ENCODE measurements around the gene SENP1.

DNA sequence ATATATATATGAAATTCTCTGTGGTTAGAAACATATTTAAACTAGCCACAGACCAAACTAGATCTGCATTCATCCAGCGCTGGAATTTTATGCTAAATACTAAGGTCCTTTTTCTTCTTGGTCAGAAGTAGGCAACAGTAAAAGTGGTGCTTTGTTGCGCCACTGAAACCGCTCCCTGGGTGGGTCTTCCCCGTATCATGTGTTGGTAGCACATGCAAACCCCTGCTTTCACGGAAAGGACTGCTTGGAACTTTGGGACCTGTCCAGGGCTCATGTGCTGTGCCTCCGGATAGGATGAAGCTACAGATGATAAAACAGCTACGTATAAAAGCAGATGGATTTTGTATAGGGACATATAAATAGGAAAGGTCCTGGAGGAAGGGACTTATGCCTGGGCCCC, 61.5 kb downstream of the SENP1 start:
- TF ChIP-seq, protein P1, sequence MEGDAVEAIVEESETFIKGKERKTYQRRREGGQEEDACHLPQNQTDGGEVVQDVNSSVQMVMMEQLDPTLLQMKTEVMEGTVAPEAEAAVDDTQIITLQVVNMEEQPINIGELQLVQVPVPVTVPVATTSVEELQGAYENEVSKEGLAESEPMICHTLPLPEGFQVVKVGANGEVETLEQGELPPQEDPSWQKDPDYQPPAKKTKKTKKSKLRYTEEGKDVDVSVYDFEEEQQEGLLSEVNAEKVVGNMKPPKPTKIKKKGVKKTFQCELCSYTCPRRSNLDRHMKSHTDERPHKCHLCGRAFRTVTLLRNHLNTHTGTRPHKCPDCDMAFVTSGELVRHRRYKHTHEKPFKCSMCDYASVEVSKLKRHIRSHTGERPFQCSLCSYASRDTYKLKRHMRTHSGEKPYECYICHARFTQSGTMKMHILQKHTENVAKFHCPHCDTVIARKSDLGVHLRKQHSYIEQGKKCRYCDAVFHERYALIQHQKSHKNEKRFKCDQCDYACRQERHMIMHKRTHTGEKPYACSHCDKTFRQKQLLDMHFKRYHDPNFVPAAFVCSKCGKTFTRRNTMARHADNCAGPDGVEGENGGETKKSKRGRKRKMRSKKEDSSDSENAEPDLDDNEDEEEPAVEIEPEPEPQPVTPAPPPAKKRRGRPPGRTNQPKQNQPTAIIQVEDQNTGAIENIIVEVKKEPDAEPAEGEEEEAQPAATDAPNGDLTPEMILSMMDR (conservative IDR thresholded peaks at IDR 0.05; ENCODE audit: low read depth in 2 of 2), result no peak
- TF ChIP-seq EZH2 (IDR thresholded peaks at IDR 0.05; ENCODE audit: low read depth, unreplicated experiment), result no peak
- no peak for TF ChIP-seq CREB1 (CRISPR knock-in tag; IDR thresholded peaks at IDR 0.05; ENCODE audit: low read depth)
- TF ChIP-seq, protein P2, sequence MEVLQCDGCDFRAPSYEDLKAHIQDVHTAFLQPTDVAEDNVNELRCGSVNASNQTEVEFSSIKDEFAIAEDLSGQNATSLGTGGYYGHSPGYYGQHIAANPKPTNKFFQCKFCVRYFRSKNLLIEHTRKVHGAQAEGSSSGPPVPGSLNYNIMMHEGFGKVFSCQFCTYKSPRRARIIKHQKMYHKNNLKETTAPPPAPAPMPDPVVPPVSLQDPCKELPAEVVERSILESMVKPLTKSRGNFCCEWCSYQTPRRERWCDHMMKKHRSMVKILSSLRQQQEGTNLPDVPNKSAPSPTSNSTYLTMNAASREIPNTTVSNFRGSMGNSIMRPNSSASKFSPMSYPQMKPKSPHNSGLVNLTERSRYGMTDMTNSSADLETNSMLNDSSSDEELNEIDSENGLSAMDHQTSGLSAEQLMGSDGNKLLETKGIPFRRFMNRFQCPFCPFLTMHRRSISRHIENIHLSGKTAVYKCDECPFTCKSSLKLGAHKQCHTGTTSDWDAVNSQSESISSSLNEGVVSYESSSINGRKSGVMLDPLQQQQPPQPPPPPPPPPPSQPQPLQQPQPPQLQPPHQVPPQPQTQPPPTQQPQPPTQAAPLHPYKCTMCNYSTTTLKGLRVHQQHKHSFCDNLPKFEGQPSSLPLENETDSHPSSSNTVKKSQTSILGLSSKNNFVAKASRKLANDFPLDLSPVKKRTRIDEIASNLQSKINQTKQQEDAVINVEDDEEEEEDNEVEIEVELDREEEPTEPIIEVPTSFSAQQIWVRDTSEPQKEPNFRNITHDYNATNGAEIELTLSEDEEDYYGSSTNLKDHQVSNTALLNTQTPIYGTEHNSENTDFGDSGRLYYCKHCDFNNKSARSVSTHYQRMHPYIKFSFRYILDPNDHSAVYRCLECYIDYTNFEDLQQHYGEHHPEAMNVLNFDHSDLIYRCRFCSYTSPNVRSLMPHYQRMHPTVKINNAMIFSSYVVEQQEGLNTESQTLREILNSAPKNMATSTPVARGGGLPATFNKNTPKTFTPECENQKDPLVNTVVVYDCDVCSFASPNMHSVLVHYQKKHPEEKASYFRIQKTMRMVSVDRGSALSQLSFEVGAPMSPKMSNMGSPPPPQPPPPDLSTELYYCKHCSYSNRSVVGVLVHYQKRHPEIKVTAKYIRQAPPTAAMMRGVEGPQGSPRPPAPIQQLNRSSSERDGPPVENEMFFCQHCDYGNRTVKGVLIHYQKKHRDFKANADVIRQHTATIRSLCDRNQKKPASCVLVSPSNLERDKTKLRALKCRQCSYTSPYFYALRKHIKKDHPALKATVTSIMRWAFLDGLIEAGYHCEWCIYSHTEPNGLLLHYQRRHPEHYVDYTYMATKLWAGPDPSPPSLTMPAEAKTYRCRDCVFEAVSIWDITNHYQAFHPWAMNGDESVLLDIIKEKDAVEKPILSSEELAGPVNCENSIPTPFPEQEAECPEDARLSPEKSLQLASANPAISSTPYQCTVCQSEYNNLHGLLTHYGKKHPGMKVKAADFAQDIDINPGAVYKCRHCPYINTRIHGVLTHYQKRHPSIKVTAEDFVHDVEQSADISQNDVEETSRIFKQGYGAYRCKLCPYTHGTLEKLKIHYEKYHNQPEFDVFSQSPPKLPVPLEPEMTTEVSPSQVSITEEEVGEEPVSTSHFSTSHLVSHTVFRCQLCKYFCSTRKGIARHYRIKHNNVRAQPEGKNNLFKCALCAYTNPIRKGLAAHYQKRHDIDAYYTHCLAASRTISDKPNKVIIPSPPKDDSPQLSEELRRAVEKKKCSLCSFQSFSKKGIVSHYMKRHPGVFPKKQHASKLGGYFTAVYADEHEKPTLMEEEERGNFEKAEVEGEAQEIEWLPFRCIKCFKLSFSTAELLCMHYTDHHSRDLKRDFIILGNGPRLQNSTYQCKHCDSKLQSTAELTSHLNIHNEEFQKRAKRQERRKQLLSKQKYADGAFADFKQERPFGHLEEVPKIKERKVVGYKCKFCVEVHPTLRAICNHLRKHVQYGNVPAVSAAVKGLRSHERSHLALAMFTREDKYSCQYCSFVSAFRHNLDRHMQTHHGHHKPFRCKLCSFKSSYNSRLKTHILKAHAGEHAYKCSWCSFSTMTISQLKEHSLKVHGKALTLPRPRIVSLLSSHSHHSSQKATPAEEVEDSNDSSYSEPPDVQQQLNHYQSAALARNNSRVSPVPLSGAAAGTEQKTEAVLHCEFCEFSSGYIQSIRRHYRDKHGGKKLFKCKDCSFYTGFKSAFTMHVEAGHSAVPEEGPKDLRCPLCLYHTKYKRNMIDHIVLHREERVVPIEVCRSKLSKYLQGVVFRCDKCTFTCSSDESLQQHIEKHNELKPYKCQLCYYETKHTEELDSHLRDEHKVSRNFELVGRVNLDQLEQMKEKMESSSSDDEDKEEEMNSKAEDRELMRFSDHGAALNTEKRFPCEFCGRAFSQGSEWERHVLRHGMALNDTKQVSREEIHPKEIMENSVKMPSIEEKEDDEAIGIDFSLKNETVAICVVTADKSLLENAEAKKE (CRISPR knock-in tag; IDR thresholded peaks at IDR 0.05), result no peak
- no peak for TF ChIP-seq STAT1 (IDR thresholded peaks at IDR 0.05; ENCODE audit: unreplicated experiment)
- TF ChIP-seq, protein P3, sequence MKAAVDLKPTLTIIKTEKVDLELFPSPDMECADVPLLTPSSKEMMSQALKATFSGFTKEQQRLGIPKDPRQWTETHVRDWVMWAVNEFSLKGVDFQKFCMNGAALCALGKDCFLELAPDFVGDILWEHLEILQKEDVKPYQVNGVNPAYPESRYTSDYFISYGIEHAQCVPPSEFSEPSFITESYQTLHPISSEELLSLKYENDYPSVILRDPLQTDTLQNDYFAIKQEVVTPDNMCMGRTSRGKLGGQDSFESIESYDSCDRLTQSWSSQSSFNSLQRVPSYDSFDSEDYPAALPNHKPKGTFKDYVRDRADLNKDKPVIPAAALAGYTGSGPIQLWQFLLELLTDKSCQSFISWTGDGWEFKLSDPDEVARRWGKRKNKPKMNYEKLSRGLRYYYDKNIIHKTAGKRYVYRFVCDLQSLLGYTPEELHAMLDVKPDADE (IDR thresholded peaks at IDR 0.05), result no peak
- TF ChIP-seq, protein P4, sequence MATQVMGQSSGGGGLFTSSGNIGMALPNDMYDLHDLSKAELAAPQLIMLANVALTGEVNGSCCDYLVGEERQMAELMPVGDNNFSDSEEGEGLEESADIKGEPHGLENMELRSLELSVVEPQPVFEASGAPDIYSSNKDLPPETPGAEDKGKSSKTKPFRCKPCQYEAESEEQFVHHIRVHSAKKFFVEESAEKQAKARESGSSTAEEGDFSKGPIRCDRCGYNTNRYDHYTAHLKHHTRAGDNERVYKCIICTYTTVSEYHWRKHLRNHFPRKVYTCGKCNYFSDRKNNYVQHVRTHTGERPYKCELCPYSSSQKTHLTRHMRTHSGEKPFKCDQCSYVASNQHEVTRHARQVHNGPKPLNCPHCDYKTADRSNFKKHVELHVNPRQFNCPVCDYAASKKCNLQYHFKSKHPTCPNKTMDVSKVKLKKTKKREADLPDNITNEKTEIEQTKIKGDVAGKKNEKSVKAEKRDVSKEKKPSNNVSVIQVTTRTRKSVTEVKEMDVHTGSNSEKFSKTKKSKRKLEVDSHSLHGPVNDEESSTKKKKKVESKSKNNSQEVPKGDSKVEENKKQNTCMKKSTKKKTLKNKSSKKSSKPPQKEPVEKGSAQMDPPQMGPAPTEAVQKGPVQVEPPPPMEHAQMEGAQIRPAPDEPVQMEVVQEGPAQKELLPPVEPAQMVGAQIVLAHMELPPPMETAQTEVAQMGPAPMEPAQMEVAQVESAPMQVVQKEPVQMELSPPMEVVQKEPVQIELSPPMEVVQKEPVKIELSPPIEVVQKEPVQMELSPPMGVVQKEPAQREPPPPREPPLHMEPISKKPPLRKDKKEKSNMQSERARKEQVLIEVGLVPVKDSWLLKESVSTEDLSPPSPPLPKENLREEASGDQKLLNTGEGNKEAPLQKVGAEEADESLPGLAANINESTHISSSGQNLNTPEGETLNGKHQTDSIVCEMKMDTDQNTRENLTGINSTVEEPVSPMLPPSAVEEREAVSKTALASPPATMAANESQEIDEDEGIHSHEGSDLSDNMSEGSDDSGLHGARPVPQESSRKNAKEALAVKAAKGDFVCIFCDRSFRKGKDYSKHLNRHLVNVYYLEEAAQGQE (IDR thresholded peaks at IDR 0.05; ENCODE audit: unreplicated experiment), result no peak
- TF ChIP-seq POLR2AphosphoS5 (IDR thresholded peaks at IDR 0.05; ENCODE audit: low read depth), result no peak
- no peak for TF ChIP-seq JUNB (IDR thresholded peaks at IDR 0.05; ENCODE audit: unreplicated experiment)
- no peak for TF ChIP-seq EZH2phosphoT487 (IDR thresholded peaks at IDR 0.05; ENCODE audit: unreplicated experiment)
- TF ChIP-seq NANOG (IDR thresholded peaks at IDR 0.05; ENCODE audit: borderline replicate concordance), result no peak
- TF ChIP-seq ZNF331 (CRISPR knock-in tag; IDR thresholded peaks at IDR 0.05; ENCODE audit: low read depth), result no peak
- TF ChIP-seq ZNF114 (CRISPR knock-in tag; IDR thresholded peaks at IDR 0.05), result no peak
